OCI-M2 (cell line): ENCODE measurements around the gene UBXN1.
"Not testable (repeated sequence)": the region's sequence is repeated elsewhere in the genome, so short reads cannot be mapped to it uniquely, and the experiment has no call there.

Experiments used
- DNase-seq: peaks from one replicate; lab custom pipeline; 2025; ENCODE audit not compliant: unreplicated experiment; lab: John Stamatoyannopoulos, UW

UBXN1 gene

DNA sequence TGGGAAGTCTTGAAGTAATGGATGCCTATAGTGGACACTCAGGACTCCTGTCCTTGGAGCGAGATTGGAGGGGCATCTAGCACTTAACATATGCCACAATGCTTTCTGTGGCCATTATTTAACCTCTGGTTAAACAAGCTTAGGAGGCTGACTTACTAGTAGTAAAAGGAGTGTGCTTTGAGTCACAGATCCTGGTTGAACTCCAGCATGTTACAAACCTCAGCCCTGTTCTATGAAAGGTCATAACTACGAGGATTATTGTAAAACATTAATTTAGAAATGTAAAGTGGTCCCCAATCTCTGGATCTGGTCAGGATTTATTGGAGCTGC, 5.7 kb downstream of the UBXN1 start:
- DNase-seq, result no peak

DNA sequence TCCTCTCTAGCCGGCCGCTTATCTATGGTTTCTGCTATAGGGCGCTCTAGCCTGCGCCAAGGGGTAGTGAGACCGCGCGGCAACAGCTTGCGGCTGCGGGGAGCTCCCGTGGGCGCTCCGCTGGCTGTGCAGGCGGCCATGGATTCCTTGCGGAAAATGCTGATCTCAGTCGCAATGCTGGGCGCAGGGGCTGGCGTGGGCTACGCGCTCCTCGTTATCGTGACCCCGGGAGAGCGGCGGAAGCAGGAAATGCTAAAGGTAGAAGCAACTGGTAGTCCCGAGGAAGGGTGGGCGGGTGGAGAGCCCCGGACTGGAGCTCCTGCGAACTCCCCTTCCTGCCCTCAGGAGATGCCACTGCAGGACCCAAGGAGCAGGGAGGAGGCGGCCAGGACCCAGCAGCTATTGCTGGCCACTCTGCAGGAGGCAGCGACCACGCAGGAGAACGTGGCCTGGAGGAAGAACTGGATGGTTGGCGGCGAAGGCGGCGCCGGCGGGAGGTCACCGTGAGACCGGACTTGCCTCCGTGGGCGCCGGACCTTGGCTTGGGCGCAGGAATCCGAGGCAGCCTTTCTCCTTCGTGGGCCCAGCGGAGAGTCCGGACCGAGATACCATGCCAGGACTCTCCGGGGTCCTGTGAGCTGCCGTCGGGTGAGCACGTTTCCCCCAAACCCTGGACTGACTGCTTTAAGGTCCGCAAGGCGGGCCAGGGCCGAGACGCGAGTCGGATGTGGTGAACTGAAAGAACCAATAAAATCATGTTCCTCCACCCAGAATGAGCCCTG, 7.1 kb downstream of the UBXN1 start, which contains the start of the genes LBHD1 and UQCC3:
Gene LBHD1 (minus strand): TSS at position 660 of the 782 bp plus-strand sequence. CDS start 2,236 bp downstream, outside the sequence.
Gene UQCC3 (plus strand): TSS at position 66 of the 782 bp plus-strand sequence. CDS start 73 bp downstream, at position 139.
- peak; percentile 81 for DNase-seq

DNA sequence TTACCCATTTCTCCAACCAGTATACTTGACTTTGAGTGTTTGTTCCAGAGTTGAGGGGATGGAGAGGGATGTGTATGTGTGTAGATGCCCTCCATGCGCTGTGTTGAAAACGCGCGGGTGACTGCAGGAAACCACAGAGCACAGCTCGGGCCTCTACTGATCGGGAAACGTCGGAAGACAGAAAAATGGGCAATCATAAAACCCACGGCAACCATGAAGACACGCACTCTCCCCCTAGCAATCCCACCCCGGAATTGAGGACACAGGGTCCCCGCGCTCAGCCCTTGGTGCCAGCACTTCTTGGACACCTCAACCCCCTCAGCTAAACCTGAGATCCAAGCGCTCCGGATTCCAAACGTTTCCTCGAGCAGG, 7.7 kb downstream of the UBXN1 start:
- no peak for DNase-seq

DNA sequence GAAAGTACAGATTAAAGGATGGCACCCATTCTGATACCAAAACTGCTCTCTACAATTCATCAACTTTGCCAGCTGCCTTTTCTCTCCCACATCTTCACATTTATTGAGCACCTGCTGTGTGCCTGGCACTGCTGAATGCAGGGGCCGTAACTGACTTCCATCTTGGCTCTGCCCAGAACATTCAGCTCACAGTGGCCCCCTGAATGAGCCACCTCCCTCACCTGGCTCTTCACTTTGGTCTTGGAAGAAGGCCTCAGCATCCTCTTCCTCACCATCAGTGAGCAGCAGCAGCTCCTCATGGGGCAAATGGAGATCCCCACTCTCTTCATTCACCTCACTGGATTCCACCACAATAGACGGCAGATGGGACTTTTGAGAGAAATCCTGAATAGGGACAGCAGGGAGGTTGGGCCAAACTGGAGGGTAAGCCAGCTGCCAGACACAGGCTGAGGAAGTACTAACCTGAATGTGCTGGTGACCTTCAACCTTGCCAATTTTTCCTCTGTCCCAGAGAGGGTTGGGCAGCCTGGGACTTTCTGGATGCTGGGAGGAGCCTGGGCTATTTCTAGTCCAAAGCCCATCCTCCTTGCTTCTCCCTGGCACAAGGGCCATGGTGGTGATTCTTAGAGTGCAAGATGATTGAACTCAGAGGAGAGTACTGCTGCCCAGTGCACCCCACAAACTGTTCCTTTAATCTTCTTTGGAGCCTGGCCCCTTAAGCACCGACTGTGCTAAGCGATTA, 9.3 kb downstream of the UBXN1 start:
- DNase-seq, result no peak

DNA sequence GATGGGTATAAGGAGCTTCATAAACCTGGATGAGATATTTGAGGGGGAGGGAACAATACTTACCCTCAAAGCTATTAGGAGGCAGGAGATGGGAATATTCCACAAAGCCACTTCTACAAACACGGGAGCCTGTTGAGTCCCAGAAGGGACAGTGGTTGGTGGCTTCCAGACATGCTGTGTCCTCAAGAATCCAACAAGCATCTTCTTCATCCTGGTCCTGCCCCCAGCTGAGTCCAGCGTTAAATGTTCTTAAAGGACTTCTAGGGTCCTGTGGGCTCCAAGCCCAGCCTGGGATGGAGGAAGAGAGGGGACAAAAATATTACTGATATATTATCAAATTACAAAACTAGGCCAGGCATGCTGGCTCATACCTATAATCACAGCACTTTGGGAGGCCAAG, 11.4 kb downstream of the UBXN1 start:
- DNase-seq, result no peak

DNA sequence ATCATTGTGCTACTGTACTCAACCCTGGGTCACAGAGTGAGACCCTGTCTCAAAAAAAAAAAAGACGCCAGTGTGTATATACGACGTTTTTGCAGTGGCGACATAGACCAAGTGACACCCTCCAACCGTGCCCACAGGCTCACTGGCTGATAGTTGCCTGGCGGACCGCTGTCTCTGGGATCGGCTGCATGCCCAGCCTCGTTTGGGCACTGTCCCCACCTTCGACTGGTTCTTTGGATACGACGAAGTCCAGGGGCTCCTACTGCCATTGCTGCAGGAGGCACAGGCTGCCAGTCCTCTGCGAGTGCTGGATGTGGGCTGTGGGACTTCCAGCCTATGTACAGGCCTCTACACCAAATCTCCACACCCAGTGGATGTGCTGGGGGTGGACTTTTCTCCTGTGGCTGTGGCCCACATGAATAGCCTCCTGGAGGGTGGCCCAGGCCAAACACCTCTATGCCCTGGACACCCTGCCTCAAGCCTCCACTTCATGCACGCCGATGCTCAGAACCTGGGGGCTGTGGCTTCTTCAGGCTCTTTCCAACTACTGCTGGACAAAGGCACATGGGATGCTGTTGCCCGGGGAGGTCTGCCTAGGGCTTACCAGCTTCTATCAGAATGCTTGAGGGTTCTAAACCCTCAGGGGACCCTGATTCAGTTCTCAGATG, 12.5 kb downstream of the UBXN1 start:
- no peak for DNase-seq

DNA sequence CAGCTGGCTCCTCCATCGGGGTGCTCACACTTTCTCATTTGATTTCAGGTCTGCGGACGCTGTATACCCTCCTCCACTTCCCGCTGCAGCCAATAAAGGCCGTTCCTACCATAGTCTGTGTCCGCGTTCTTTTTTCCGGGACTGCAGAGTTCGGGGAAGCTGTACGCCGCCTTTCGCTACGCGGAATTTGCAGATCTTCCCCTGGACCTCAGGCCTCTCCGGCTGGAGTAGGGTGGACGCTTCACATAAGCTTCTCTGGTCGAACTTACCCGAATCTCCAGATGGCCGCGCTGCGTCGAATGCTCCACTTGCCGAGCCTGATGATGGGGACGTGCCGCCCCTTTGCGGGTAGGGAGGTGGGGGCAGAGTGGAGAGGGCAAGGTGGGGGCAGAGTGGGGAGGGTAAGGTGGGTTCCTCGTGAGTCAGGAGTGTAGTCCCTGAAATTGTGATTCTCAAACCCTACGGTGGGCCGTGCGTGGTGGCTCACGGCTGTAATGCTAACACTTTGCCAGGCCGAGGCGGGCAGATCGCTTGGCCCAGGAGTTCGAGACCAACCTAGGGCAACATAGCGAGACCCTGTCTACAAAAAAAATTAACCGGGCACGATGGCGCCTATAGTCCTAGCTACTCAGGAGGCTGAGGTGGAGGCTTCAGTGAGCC, 13.1 kb downstream of the UBXN1 start:
- no peak for DNase-seq

DNA sequence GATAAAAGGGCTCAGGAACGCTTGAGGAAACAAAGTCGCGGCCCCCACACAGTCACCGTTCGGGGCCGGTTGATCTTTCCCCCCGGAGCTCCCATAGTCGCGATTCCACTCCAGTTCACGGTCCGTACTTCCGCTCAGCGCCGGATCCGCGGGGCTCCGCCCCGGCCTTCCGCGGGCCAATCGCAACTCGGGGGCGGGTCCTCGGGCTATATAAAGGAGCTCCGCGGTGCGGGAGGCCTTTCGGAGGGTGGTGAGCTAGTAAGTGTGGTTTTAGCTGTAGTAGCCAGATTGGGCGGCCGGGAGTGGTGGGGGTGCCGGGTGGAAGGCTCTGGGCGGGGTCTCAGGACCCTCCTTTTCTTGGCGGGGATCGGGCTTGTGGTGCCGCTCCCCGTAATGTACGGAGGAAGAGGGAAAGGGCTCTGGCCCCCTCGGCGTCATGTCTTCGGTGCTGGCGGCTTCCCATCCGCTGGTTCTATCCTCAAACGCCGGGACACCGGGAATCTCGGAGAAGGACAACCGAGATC, 13.7 kb downstream of the UBXN1 start, which contains the start of the genes C11orf98 and CSKMT:
Gene C11orf98 (minus strand): TSS at position 136 of the 524 bp plus-strand sequence. CDS start 41 bp downstream, at position 95.
Gene CSKMT (plus strand): TSS at position 238 of the 524 bp plus-strand sequence. CDS start 568 bp downstream, outside the sequence.
- DNase-seq, result peak; percentile 79

DNA sequence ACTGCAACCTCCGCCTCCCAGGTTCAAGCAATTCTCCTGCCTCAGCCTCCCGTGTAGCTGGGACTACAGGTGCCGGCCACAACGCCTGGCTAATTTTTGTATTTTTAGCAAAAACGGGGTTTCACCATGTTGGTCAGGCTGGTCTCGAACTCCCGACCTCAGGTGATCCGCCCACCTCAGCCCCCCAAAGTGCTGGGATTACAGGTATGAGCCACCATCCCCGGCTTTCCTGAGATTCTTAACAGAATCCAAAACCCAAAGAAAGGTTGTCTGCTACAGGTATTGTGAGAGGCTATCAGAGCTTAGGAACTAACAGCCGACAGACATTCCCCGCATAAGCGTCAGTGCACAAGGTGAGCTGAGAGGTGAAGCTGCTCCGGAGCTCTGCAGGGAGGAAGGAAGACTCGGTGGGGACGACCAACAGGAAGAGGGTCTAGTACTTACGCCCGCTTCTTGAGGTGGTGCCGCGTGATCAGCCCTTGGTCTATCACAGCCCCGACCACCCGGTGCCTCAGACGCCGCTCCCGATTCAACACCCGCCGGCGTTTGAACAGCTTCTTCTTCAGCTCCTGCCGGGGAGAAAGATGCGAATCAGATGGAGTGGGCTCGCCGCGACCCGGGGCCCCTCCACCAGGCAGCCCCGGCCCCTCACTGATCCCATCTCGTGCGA, 14.3 kb downstream of the UBXN1 start:
- no peak for DNase-seq

DNA sequence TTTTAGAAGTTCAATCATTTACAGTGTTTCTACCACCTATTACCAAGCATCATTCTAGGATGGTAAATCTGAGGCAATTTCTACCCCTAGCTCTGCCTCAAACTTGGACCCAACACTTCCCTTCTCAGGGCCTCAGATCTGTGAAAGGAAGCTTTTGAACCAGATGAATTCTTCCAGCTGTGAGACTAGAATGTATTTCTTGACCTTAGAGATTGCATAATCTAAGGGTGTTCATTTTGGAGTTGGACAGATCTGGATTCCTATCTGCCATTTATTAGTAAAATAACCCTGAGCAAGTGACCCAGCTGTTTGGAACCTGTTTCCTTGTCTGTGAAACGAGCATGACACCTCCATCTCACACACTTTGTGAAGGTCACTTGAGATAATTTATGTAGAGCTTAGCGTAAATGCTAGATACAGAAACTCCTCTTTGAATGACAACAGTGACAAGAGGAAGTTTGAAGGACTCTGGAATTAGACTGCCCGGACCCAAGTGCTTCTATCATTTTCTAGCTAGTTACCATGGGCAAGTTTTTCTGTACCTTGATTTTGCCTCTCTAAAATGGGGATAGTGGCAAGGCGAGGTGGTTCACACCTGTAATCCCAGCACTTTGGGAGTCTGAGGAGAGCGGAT, 22.0 kb downstream of the UBXN1 start:
- no peak for DNase-seq

DNA sequence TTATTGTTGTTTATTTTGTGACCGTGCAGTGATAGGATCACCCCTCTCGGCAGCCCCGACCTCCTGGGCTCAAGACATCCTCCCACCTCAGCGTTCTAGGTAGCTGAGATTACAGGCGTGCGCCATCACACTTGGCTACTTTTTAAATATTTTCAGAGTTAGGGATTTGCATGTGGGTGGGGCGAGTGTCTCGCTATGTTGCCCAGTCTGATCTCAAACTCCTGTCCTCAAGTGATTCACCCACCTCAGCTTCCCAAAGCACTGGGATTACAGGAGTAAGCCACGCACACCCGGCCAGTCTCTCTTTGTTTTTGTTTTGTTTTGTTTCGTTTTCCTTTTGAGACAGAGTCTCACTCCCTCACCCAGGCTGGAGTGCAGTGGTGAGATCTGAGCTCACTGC, 24.6 kb downstream of the UBXN1 start:
- no peak for DNase-seq

DNA sequence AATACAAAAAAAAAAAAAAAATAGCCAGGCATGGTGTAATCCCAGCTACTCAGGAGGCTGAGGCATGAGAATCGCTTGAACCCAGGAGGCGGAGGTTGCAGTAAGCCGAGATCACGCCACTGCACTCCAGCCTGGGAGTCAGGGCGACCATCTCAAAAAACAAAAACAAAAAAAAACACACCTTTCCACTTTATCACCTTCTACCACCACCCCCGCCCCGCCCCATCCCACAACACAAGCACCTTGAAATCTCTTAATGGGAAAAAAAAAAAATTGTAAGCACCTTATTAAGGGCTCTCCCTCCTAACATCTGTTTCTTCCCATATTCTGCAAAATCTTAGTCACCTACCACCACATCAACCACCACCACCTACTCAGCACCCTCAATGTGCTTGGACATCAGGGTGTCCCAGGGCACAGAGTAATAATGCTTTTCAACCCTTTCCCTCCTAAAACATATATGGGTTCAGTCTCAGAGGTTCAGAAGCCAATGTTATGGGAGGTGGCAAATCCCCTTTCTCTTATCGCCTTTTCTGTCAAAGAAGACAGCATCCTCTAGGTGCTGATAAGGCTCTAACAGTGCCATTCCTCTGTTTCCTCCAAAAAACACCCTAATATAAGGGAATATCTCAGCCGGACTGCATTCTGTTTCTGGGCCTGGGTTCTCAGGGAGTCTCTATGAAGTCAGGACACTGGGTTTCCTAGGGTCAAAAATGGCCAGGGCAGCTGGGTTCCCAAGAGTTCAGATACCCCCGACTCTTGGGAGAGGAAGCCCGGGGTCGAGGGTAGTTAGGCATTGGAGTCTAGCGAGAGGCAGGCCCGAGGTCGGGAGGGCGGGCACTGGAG, 26.5 kb downstream of the UBXN1 start:
- DNase-seq, result no peak

DNA sequence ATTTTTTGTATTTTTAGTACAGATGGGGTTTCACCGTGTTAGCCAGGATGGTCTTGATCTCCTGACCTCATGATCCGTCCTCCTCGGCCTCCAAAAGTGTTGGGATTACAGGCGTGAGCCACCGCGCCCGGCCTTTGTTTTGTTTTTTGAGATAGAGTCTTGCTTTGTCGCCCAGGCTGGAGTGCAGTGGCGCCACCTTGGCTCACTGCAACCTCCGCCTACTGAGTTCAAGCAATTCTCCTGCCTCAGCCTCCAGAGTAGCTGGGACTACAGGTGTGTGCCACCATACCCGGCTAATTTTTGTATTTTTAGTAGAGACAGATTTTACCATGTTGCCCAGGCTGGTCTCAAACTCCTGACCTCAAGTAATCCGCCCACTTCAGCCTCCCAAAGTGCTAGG, 28.6 kb downstream of the UBXN1 start:
- not testable (repeated sequence) for DNase-seq

DNA sequence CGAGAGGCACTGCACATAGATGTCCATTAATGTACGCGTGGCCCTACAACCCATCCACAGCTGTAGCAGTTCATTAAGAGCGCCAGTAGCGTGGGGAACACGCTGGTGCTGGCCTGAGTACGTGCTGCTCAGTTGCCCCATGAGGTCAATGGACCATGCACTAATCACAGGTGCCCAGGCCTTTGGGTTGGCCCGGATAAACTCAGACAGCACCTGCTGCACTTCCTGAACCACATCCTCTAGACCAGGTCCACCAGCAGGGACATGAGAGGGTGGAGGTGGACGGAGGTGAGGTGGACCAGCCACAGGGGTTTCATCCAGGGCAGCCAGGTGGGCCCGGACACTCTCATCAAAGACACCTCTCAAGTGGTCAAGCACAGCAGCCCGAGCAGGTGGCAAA, 29.4 kb downstream of the UBXN1 start:
- no peak for DNase-seq

DNA sequence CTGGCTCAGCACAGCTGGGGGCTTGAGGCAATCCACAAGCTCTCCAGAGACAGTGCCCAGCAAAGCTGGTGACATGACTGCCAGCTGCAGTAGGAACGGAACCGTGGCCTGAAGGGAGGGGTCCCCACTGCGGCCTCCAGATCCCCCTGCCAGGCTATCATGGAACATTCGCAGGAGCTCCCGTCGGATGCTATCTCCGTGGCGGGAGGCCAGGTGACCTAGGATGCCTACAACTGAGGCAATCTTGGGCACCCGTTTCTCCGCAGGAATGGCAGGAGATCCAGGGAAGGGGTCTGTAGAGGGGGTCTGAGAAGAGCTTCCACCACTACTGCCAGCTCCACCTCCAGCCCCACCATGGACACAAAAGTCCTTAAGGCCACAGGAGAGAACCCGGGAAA, 29.9 kb downstream of the UBXN1 start:
- no peak for DNase-seq

DNA sequence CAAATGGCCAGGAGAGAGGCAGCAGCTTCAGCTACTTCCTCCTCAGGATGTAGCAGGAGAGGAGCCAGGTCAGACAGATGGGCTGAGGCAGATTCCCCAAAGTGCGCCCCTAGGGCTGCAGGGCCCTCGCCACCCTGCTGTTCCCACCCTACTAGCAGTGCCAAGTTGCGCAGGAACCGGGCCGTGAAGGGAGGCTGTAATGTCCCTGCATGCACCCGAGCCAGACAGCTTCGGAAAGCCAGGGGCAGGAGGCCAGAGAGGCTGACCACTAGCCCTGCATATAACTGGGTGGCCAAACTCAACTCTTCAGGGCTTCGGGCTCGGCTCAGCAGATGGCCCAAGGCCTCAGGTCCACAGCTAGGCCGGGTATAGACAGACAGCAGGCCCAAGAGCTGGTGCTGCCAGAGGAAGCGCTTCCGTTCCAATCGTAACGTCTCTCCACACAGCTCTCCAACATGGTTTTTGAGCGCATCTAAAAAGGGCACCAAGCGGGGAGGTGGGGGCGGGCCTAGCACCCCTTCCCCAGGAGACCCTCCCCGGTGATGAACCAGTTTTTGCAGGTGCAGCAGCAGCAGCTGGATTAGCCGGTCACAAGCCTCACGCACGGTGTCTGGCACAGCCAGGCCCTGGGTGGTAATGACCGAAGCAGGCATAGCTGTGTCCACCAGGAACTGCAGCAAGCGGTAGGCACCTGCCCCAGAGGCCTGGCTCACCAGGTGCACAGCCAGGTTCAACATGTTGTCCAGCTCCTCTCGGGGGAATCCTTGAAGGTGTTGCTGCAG, 30.5 kb downstream of the UBXN1 start:
- no peak for DNase-seq

DNA sequence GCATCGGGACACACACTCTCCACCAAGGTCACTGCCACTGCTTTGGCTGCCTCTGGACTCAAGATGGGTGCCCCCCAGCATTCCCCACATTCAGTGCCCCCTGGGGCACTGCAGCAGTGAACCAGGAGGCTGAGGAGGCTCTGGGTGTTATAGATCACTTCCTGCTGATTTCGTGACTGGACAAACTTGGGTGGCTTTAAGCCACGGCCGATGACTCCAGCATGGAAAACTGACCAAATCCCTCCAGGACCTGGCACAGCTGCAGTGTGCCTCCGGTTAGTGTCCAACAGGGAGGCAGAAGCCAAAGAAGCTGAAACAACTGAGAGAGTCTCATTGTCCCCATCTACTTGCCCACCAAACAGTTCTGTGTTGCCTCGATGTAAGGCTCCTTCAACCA, 31.3 kb downstream of the UBXN1 start:
- DNase-seq, result no peak
